Right atrium auricular region (tissue), 2 donors: ENCODE data around the gene CMTR1. TPM values are rescaled to one million over a fixed set of nuclear protein-coding genes. Genes with fewer than 3 reads are reported as not detected.
A peak's percentile ranks its signal among the peaks of the same experiment; 100 is the strongest.

Source experiments
- DNase-seq: peaks from one replicate; pipeline ENCODE4 v3.0.0-alpha.2; 2019; ENCODE audit warnings: low spot score
- H3K27ac ChIP-seq, 2 donors: fragments of 200-600 bp; sonication (generic); 1 replicate in 1 of 2; 2 replicates in 1 of 2; pipeline ENCODE4 v1.5.1; 2016 to 2019
- H3K27me3 ChIP-seq, 2 donors: fragments of 200-600 bp; sonication (generic); one replicate each; pipeline versions ENCODE4 v1.5.1 to v1.6.0; 2017 to 2019
- H3K36me3 ChIP-seq: fragments of 200-600 bp; sonication (generic); one replicate; pipeline ENCODE4 v1.5.1; 2016
- H3K4me1 ChIP-seq, 2 donors: fragments of 200-600 bp; sonication (generic); one replicate each; pipeline versions ENCODE4 v1.5.1 to v1.6.0; 2017 to 2019
- H3K4me3 ChIP-seq, 2 donors: fragments of 200-600 bp; sonication (generic); 1 replicate in 1 of 2; 2 replicates in 1 of 2; pipeline ENCODE4 v1.5.1; 2017 to 2019; ENCODE audit warnings: mild to moderate bottlenecking in 1 of 2, moderate library complexity in 1 of 2
- H3K9me3 ChIP-seq, 2 donors: fragments of 200-600 bp; sonication (generic); one replicate each; pipeline ENCODE4 v1.5.1; 2019
- CTCF ChIP-seq, 2 donors: fragments of 200-600 bp; sonication (generic); IDR thresholded peaks; one replicate each; pipeline ENCODE4 v1.5.1; 2019; ENCODE audit warnings: antibody characterized with exemption in 2 of 2
- total RNA-seq, 2 donors: library from RNA; depleted of rRNA; stranded (reverse); fragments of >200 nt; gene quantifications; one replicate each; pipeline ENCODE4 v1.1.0, GENCODE V29; 2016

CMTR1 gene
- total RNA-seq, 2 donors from 2014 or later, result 20.4 to 21.1 TPM

GRCh38 chr6:37516076-37516919 is 83.3 kb downstream of the CMTR1 start:
- no peak overlapping the region for H3K4me3 ChIP-seq
- H3K27me3 ChIP-seq, result no peaks in the 10 kb centered on the region
- H3K4me1 ChIP-seq, result peaks cover 0 to 12% of the 10 kb centered on the region in 2 donors
- no peaks in the 10 kb centered on the region for H3K36me3 ChIP-seq
- H3K9me3 ChIP-seq, result no peaks in the 10 kb centered on the region
- H3K27ac ChIP-seq, result peak overlapping the region in 1 of 2 donors; percentile 43
- no peak for TF ChIP-seq CTCF (IDR thresholded peaks at IDR 0.05)
- no peak for DNase-seq

GRCh38 chr6:37516920-37517405 is 83.9 kb downstream of the CMTR1 start:
- TF ChIP-seq CTCF (IDR thresholded peaks at IDR 0.05), result no peak
- Histone ChIP-seq H3K36me3 (no peaks in the 10 kb centered on the region), H3K9me3 (no peaks in the 10 kb centered on the region), H3K4me3 (no peak overlapping the region), H3K4me1 (peaks cover 0 to 12% of the 10 kb centered on the region in 2 donors), H3K27ac (no peak overlapping the region), H3K27me3 (no peaks in the 10 kb centered on the region)
- no peak for DNase-seq

- Histone ChIP-seq H3K4me3 (no peak overlapping the region), H3K4me1 (peaks cover 0 to 12% of the 10 kb centered on the region in 2 donors), H3K27me3 (no peaks in the 10 kb centered on the region), H3K27ac (no peak overlapping the region), H3K9me3 (no peaks in the 10 kb centered on the region), H3K36me3 (no peaks in the 10 kb centered on the region)
- DNase-seq, result no peak
- no peak for TF ChIP-seq CTCF (IDR thresholded peaks at IDR 0.05)
Observed at GRCh38 chr6:37517411-37517812, 84.4 kb downstream of the CMTR1 start.

DNA sequence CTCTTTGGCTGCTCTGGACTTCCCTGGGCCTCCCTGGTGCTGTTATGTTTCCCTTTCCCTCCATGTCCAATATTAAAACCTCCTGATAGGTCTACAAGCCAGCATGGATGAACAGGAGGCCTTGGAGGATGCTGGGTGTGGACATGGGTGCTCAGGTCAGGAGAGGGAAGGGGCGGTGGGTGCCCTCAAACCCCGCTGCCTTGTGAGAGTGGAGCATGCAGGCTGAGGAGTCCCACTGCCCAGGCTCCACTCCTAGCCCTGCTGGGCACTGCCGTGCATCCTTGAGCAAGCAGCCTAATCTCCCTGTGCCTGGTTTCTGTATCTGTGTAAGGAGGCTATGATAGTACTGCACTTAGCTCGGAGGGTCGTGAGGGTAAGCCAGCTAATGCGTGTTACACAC is 85.1 kb downstream of the CMTR1 start:
- Histone ChIP-seq H3K4me1 (peaks cover 0 to 12% of the 10 kb centered on the region in 2 donors), H3K9me3 (no peaks in the 10 kb centered on the region), H3K36me3 (no peaks in the 10 kb centered on the region), H3K4me3 (no peak overlapping the region), H3K27ac (no peak overlapping the region), H3K27me3 (no peaks in the 10 kb centered on the region)
- no peak for DNase-seq
- no peak for TF ChIP-seq CTCF (IDR thresholded peaks at IDR 0.05)

DNA sequence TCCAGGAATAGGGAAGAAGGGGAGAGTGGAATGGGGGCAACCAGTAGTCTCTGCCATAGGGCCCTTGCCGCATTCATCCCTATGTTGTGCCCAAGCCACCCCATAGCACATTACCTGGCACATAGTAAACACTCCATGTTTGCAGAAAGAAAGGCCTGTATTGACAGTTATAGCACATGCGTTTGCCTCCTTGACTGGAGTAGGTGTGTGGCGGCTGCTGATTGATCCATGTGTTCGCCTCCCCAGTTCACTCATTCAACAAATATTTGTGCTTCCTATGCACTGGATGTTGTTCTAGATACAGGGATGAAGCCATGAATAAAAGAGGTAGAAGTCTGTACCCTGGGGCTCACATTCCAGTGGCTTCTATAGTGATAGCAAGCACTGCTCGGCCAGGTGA is 86.4 kb downstream of the CMTR1 start:
- no peak overlapping the region for H3K27ac ChIP-seq
- no peak overlapping the region for H3K4me3 ChIP-seq
- no peak for TF ChIP-seq CTCF (IDR thresholded peaks at IDR 0.05)
- DNase-seq, result no peak
- peaks cover 0 to 12% of the 10 kb centered on the region in 2 donors for H3K4me1 ChIP-seq
- no peaks in the 10 kb centered on the region for H3K27me3 ChIP-seq
- no peaks in the 10 kb centered on the region for H3K36me3 ChIP-seq
- H3K9me3 ChIP-seq, result no peaks in the 10 kb centered on the region
